Osteoblast (primary cell): ENCODE data around the gene TBC1D10A. TPM values are rescaled to one million over a fixed set of nuclear protein-coding genes. Genes with fewer than 3 reads are reported as not detected.

Source experiments
- DNase-seq: peaks from one replicate; pipeline ENCODE4 v3.0.0; 2011; ENCODE audit warnings: low spot score, mixed read lengths; ENCODE audit not compliant: insufficient read length; ENCODE audit errors: missing footprints
- H2AFZ ChIP-seq: 2 replicates; pipeline ENCODE4 v1.6.0; 2011; ENCODE audit warnings: mild to moderate bottlenecking, low read length
- H3K27ac ChIP-seq: 2 replicates; pipeline ENCODE4 v1.5.1; 2011; ENCODE audit warnings: mild to moderate bottlenecking, low read depth, low read length, moderate library complexity
- H3K27me3 ChIP-seq: 2 replicates; pipeline ENCODE4 v1.6.0; 2012; ENCODE audit warnings: mild to moderate bottlenecking, control low read depth, inconsistent platforms, low read length, moderate library complexity; ENCODE audit not compliant: insufficient read depth
- H3K36me3 ChIP-seq: 2 replicates; pipeline ENCODE4 v1.5.1; 2011; ENCODE audit warnings: mild to moderate bottlenecking, low read length, control low read depth, moderate library complexity; ENCODE audit not compliant: insufficient read depth
- H3K4me1 ChIP-seq: 2 replicates; pipeline ENCODE4 v1.5.1; 2011; ENCODE audit warnings: mild to moderate bottlenecking, low read length, control low read depth, moderate library complexity; ENCODE audit not compliant: insufficient read depth
- H3K4me2 ChIP-seq: 2 replicates; pipeline ENCODE4 v1.6.0; 2011; ENCODE audit warnings: mild to moderate bottlenecking, low read length; ENCODE audit not compliant: insufficient read depth
- H3K4me3 ChIP-seq: fragments of 200-600 bp; sonication (generic); 3 replicates; pipeline ENCODE4 v1.5.1; 2012; ENCODE audit warnings: mild to moderate bottlenecking, low read length, inconsistent platforms; ENCODE audit not compliant: insufficient read depth
- H3K79me2 ChIP-seq: 2 replicates; pipeline ENCODE4 v1.6.0; 2012; ENCODE audit warnings: mild to moderate bottlenecking, low read length, control low read depth, inconsistent platforms; ENCODE audit not compliant: insufficient read depth
- H3K9me3 ChIP-seq: 2 replicates; pipeline ENCODE4 v1.5.1; 2011; ENCODE audit warnings: low read depth, low read length, control low read depth
- H4K20me1 ChIP-seq: 2 replicates; pipeline ENCODE4 v1.6.0; 2012; ENCODE audit warnings: mild to moderate bottlenecking, low read length, control low read depth; ENCODE audit not compliant: insufficient read depth
- total RNA-seq: library from RNA; depleted of rRNA; stranded (reverse); fragments of >200 nt; gene quantifications from 2 replicates; pipeline ENCODE4 v1.2.3, GENCODE V29; 2012
- TF ChIP-seq, protein P1 (sequence below): IDR thresholded peaks from 2 replicates; pipeline ENCODE4 v1.5.1; 2011; ENCODE audit warnings: mild to moderate bottlenecking, low read depth, low read length, moderate library complexity; ENCODE audit errors: extremely low read depth

The TBC1D10A gene
- total RNA-seq, 1 donor: 32.9 TPM

DNA sequence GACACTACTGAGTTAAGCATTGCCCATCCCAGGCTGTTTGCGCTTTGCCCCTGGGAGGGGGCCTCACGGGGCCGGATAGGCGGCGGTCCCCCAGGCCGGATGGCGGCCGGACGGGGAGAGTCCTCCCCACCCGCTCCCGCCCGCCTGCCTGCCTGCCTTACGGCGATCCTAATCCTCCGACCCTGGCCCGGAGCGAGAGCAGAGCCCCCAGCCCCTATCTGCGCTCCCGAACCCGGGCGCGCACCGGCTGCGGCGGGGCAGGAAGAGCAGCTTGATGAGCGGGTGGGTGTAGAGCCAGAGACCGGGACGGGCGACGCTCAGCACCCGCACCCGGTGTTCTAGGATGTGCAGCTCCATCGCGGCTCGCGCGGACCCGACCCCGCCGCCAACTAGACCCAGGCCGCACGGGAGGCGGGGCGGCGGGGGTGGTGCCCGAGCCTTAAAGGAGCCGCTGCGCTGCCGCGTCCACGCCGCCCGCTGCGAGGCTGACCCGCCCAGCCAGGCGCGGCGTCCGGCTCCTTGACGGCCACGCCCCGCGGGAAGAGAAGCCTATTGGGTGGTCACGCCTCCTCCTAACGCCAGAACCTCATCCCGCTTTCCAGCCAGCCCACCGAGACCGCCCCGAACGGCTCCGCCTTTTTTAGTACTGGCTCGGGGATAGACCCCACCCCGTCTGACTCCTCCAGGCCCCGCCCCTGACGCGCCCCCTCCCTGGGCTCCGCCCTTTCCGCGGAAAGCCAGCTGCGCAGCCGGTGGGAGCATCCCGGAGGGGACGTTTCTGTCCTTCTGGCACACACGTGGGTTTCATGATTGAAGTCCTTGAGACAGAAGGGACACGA is 37.4 kb downstream of the TBC1D10A start, which contains the start of gene CASTOR1:
Gene CASTOR1 (minus strand): TSS at position 365 of the 839 bp plus-strand sequence. CDS start 8 bp downstream, at position 357.
- TF ChIP-seq, protein P1, sequence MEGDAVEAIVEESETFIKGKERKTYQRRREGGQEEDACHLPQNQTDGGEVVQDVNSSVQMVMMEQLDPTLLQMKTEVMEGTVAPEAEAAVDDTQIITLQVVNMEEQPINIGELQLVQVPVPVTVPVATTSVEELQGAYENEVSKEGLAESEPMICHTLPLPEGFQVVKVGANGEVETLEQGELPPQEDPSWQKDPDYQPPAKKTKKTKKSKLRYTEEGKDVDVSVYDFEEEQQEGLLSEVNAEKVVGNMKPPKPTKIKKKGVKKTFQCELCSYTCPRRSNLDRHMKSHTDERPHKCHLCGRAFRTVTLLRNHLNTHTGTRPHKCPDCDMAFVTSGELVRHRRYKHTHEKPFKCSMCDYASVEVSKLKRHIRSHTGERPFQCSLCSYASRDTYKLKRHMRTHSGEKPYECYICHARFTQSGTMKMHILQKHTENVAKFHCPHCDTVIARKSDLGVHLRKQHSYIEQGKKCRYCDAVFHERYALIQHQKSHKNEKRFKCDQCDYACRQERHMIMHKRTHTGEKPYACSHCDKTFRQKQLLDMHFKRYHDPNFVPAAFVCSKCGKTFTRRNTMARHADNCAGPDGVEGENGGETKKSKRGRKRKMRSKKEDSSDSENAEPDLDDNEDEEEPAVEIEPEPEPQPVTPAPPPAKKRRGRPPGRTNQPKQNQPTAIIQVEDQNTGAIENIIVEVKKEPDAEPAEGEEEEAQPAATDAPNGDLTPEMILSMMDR: no peak
- no peaks in the 10 kb centered on the region for H3K27me3 ChIP-seq
- H3K36me3 ChIP-seq: peaks cover 24% of the 10 kb centered on the region
- DNase-seq: peak; percentile 100
- H3K27ac ChIP-seq: peak within 1 kb of the TSS; percentile 48
- H3K9me3 ChIP-seq: no peaks in the 10 kb centered on the region
- peaks cover 27% of the 10 kb centered on the region for H3K4me1 ChIP-seq
- H2AFZ ChIP-seq: peak within 1 kb of the TSS; percentile 35
- H3K79me2 ChIP-seq: no peaks in the 10 kb centered on the region
- peak within 1 kb of the TSS; percentile 84 for H3K4me2 ChIP-seq
- peak within 1 kb of the TSS; percentile 90 for H3K4me3 ChIP-seq
- H4K20me1 ChIP-seq: peaks cover 22% of the 10 kb centered on the region

GRCh38 chr22:30288419-30289140 is 38.2 kb downstream of the TBC1D10A start:
- no peaks in the 10 kb centered on the region for H3K9me3 ChIP-seq
- no peaks in the 10 kb centered on the region for H3K27me3 ChIP-seq
- TF ChIP-seq, protein P1: no peak
- DNase-seq: peak; percentile 45
- H3K79me2 ChIP-seq: no peaks in the 10 kb centered on the region
- peak overlapping the region; percentile 90 for H3K4me3 ChIP-seq
- H4K20me1 ChIP-seq: peaks cover 16% of the 10 kb centered on the region
- H3K4me1 ChIP-seq: peaks cover 27% of the 10 kb centered on the region
- peak overlapping the region; percentile 84 for H3K4me2 ChIP-seq
- H2AFZ ChIP-seq: peak overlapping the region; percentile 5
- H3K27ac ChIP-seq: peak overlapping the region; percentile 48
- peaks cover 16% of the 10 kb centered on the region for H3K36me3 ChIP-seq

- peak; percentile 99 for DNase-seq
- no peaks in the 10 kb centered on the region for H3K9me3 ChIP-seq
- no peak overlapping the region for H2AFZ ChIP-seq
- peak overlapping the region; percentile 48 for H3K27ac ChIP-seq
- H3K79me2 ChIP-seq: no peaks in the 10 kb centered on the region
- H3K4me3 ChIP-seq: peak overlapping the region; percentile 90
- H3K4me1 ChIP-seq: peaks cover 27% of the 10 kb centered on the region
- H3K4me2 ChIP-seq: peak overlapping the region; percentile 84
- TF ChIP-seq, protein P1: peak; percentile 76
- peaks cover 9% of the 10 kb centered on the region for H3K36me3 ChIP-seq
- no peaks in the 10 kb centered on the region for H3K27me3 ChIP-seq
- peaks cover 16% of the 10 kb centered on the region for H4K20me1 ChIP-seq
Observed at GRCh38 chr22:30287648-30288418, 38.9 kb downstream of the TBC1D10A start.
